ENCODE measurements around the gene SUFU.

Gene SUFU

DNA sequence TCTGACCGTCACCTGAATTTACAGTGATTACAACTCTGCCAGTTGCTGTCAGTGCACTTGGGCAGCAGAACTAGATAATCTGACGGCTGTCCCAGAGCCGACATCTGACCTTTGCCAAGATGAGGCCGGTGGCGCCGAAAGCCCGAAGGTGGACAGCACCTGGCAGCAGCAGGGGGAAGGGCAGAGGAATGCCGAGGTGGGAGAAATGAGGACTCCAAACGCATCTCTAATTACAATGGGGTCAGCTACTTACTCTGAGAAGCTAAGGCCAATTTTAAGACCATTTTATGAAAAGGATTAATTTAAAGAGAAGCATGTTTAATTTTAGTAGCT is 174.3 kb downstream of the SUFU start:
- peaks cover 5% of the 10 kb centered on the region for H3K36me3 Mint-ChIP-seq (ENCODE audit: insufficient read depth)
- H3K27me3 Mint-ChIP-seq, result no peaks in the 10 kb centered on the region
- H3K9me3 Mint-ChIP-seq, result no peaks in the 10 kb centered on the region
- peaks cover 25% of the 10 kb centered on the region for H3K4me1 Mint-ChIP-seq
- H3K4me3 Mint-ChIP-seq, result no peak overlapping the region
- ATAC-seq (replicated peaks; ENCODE audit: extremely low read depth, poor library complexity, severe bottlenecking) (no peak), DNase-seq (ENCODE audit: low spot score in 2 of 2) (no peak)
- no peak overlapping the region for H3K27ac Mint-ChIP-seq (ENCODE audit: low read depth)

DNA sequence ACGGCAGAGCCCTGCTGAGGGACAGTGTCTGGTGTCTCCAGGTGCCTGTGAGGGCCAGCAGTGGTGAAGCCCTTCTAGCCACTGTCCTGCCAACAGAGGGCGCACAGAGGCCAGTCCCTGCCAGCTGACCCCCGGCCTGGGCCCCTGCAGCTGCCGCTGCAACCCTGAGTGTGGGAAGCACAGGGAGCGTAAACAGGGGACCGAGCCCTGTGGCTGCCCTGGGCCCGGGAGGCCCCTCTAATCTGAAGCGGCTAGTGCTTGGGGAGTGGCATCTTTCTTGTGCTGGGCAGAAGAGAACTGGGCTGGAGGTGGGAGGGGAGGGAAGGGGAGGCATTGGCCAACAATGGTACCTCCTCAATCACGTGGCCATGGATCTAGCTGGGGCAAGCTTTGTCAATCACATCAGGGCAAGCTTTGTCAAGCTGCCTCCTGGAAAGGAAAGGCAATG is 175.1 kb downstream of the SUFU start:
- Mint-ChIP-seq H3K27me3 (no peaks in the 10 kb centered on the region), H3K27ac (ENCODE audit: low read depth) (no peak overlapping the region), H3K4me3 (no peak overlapping the region), H3K4me1 (peaks cover 18% of the 10 kb centered on the region), H3K36me3 (ENCODE audit: insufficient read depth) (peaks cover 6% of the 10 kb centered on the region), H3K9me3 (no peaks in the 10 kb centered on the region)
- no peak for DNase-seq (ENCODE audit: low spot score in 2 of 2)
- ATAC-seq (replicated peaks; ENCODE audit: extremely low read depth, poor library complexity, severe bottlenecking), result no peak

DNA sequence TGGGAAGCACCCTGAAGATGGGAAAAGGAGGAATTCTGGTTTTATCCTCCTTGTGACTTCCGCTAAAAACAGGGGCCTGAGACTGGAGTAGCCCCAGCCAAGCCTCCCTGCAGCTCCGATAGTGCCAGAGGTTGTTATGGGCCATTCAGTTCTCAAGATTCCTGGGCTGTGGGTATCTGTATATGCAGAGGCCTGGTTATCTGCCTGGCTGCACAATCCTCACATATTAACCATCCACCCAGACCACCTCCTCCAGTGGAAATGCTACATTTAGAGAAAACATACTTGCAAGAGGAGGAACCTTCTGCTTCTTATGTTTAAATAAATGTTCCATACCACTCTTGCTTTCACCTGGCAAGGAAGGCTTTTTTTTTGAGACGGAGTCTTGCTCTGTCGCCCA is 175.8 kb downstream of the SUFU start:
- DNase-seq (ENCODE audit: low spot score in 2 of 2), result no peak
- peaks cover 11% of the 10 kb centered on the region for H3K4me1 Mint-ChIP-seq

DNA sequence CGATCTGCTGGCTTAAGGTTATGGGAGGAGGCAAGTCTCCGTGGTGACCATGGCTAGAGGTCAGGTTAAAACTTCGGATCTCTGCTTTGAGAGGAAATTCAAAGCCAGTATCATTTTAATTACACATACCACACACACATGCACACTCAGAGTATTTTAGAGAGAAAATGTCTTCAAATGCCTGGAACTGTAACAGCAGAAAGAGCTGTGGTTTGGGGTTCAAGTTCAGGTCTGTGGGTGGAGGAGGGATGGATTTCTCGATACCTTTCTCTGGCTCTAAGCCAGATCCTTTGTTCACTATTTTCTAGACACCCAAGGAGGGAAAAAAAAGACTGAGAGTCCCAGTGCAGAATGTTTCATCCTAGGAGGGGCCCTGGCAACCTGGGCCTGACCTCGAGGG is 177.9 kb downstream of the SUFU start:
- Mint-ChIP-seq H3K27ac (ENCODE audit: low read depth) (no peak overlapping the region), H3K27me3 (no peaks in the 10 kb centered on the region), H3K36me3 (ENCODE audit: insufficient read depth) (peaks cover 9% of the 10 kb centered on the region), H3K4me1 (peaks cover 6% of the 10 kb centered on the region), H3K9me3 (no peaks in the 10 kb centered on the region), H3K4me3 (no peak overlapping the region)
- ATAC-seq (replicated peaks; ENCODE audit: extremely low read depth, poor library complexity, severe bottlenecking), result no peak
- DNase-seq (ENCODE audit: low spot score in 2 of 2), result no peak

More for the DNA sequence above, 175.8 kb downstream of the SUFU start:
- no peak for ATAC-seq (replicated peaks; ENCODE audit: extremely low read depth, poor library complexity, severe bottlenecking)
- no peaks in the 10 kb centered on the region for H3K27me3 Mint-ChIP-seq
- peaks cover 6% of the 10 kb centered on the region for H3K36me3 Mint-ChIP-seq (ENCODE audit: insufficient read depth)
- H3K9me3 Mint-ChIP-seq, result no peaks in the 10 kb centered on the region
- no peak overlapping the region for H3K4me3 Mint-ChIP-seq
- H3K27ac Mint-ChIP-seq (ENCODE audit: low read depth), result no peak overlapping the region

DNA sequence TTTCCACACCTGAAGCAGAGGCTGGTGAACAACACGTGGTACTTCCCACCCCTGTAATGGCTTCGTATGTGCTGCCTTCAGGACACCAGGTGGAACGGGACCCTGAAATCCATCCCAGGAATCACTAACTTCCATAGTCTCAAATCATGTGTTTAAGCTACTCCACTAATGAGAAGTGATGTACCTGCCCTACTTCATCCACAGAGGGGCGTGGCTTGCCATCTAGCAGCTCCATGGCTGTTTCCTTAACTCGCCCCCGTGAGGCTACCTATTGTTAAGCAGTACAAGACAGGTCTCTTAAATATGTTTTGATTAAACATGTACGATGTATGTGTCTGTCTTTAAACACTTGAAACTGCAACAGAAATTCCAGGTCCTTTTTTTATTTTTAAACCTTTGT is 178.6 kb downstream of the SUFU start:
- DNase-seq (ENCODE audit: low spot score in 2 of 2), result no peak

DNA sequence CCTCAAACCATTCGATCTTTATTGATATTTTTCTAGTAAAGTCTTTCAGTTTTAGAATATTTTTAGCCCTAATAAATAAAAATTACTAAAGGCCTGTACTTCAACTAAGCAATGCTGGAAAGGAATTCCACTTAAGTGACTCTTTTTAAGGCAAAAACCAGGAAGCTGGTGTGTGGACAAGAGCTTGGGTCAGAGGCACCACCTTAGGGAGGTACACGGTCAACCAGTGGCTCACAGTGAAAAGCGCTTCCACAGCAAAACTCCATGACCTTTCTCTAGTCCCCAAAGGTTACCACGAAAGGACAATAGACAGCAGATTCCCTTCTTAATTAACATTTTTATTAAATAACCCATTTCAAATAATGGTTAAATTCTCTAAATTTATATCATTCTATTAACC is 179.2 kb downstream of the SUFU start:
- ATAC-seq (replicated peaks; ENCODE audit: extremely low read depth, poor library complexity, severe bottlenecking) (no peak), DNase-seq (ENCODE audit: low spot score in 2 of 2) (no peak)
- H3K9me3 Mint-ChIP-seq, result no peaks in the 10 kb centered on the region
- no peak overlapping the region for H3K27ac Mint-ChIP-seq (ENCODE audit: low read depth)
- peaks cover 6% of the 10 kb centered on the region for H3K4me1 Mint-ChIP-seq
- no peak overlapping the region for H3K4me3 Mint-ChIP-seq
- H3K27me3 Mint-ChIP-seq, result no peaks in the 10 kb centered on the region
- H3K36me3 Mint-ChIP-seq (ENCODE audit: insufficient read depth), result peaks cover 6% of the 10 kb centered on the region

More for the DNA sequence above, 178.6 kb downstream of the SUFU start:
- no peak overlapping the region for H3K27ac Mint-ChIP-seq (ENCODE audit: low read depth)
- H3K36me3 Mint-ChIP-seq (ENCODE audit: insufficient read depth), result peaks cover 8% of the 10 kb centered on the region
- H3K4me1 Mint-ChIP-seq, result peaks cover 6% of the 10 kb centered on the region
- H3K9me3 Mint-ChIP-seq, result no peaks in the 10 kb centered on the region
- no peak overlapping the region for H3K4me3 Mint-ChIP-seq
- ATAC-seq (replicated peaks; ENCODE audit: extremely low read depth, poor library complexity, severe bottlenecking), result no peak
- no peaks in the 10 kb centered on the region for H3K27me3 Mint-ChIP-seq

Data from central memory CD8-positive, alpha-beta T cell (primary cell).